Measurements from ENCODE around the gene REPS1. TPM values are rescaled to one million over a fixed set of nuclear protein-coding genes. Genes with fewer than 3 reads are reported as not detected.

The REPS1 gene
- total RNA-seq, 1 experiment from 2014 or later, result 39.0 TPM

DNA sequence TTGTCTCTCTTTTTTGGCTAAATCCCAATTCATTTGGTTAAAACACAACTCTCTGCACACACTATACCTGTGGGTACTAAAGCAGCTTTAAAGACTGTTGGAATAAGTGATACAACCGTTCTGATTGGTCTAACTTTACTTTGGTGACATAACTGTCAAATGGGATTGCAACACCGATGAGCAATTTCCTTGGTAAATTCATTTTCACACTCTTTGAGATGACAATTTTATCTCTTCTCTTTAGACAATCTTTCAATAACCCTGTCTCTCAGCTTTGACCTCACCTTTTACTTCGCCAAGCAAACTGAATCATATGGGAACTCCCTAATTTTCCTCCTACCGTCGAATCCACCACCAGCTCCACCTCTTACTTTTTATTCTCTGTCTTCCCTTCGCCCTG lies 131.4 kb downstream of the REPS1 start:
- no peak for DNase-seq (ENCODE audit: low read depth)

Other genes starting within 250 kb of the REPS1 start
- 29.8 and 40.8 TPM in 2 replicates for gene CCDC28A, start 214.5 kb downstream of the REPS1 start, total RNA-seq (2014; rRNA removed; shearing (Covaris generic))
- gene ECT2L, start 192.2 kb downstream of the REPS1 start, total RNA-seq (2014; rRNA removed; shearing (Covaris generic)), result not detected in 2 replicates
- 79.6 and 127 TPM in 2 replicates for gene ABRACL, start 40.5 kb upstream of the REPS1 start, total RNA-seq (2014; rRNA removed; shearing (Covaris generic))
- 9.9 and 15.2 TPM in 2 replicates for gene HECA, start 146.8 kb upstream of the REPS1 start, total RNA-seq (2014; rRNA removed; shearing (Covaris generic))